ENCODE data around the gene CDKN2B.

- TF ChIP-seq EZH2phosphoT487 (IDR thresholded peaks at IDR 0.05; ENCODE audit: borderline replicate concordance, low read length) (no peak), EZH2 (IDR thresholded peaks at IDR 0.05; ENCODE audit: low read length, unreplicated experiment) (no peak), CTCF (conservative IDR thresholded peaks at IDR 0.05; ENCODE audit: low read depth, low read length) (0 out of 2 replicates have a peak, but pooled peaks have one; percentile 24)
Observed at GRCh38 chr9:22009506-22009867, 382 bp upstream of the CDKN2B start.

Measured in PC-3 (cell line).